Ishikawa (cell line): ENCODE measurements around the gene MBTPS1.

Source experiments
- EP300 ChIP-seq: IDR thresholded peaks from 2 replicates; pipeline ENCODE4 v1.6.1; 2012; ENCODE audit warnings: borderline replicate concordance
- FOXM1 ChIP-seq: IDR thresholded peaks from 2 replicates; pipeline ENCODE4 v1.6.1; 2012; ENCODE audit warnings: low read depth, borderline replicate concordance
- RAD21 ChIP-seq: IDR thresholded peaks from 2 replicates; pipeline ENCODE4 v1.6.1; 2012; ENCODE audit warnings: low read depth
- TAF1 ChIP-seq: IDR thresholded peaks from 2 replicates; pipeline ENCODE4 v1.6.1; 2012; ENCODE audit warnings: low read depth, mild to moderate bottlenecking
- TEAD4 ChIP-seq: IDR thresholded peaks from 2 replicates; pipeline ENCODE4 v1.6.1; 2012
- TF ChIP-seq, protein P1 (sequence below): IDR thresholded peaks from 2 replicates; pipeline ENCODE4 v1.6.1; 2012; ENCODE audit warnings: low read depth, mild to moderate bottlenecking
- TF ChIP-seq, protein P2 (sequence below): IDR thresholded peaks from 2 replicates; pipeline ENCODE4 v1.6.1; 2012
- TF ChIP-seq, protein P3 (sequence below): IDR thresholded peaks from 2 replicates; pipeline ENCODE4 v1.6.1; 2012

DNA sequence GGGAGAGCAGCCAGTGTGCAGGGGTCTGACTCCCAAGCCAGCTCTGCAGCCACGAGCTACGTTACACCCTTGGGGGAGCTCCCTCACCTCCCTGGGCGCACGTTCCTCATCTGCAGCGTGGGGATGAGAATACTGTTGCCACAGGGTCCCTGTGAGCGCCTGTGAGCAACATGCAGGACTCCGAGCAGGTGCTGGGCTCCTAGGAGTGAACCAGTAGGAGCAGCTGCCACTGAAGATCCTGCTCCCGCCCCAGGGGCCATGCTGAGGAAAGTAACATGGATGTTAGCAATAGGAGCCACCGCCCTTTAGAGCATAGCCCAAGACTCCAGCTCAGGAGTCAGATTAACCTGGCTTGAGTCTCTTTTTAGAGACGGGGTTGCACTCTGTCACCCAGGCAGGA lies 44.3 kb upstream of the MBTPS1 start:
- no peak for TF ChIP-seq TAF1
- TF ChIP-seq RAD21: no peak
- no peak for TF ChIP-seq FOXM1
- no peak for TF ChIP-seq EP300
- TF ChIP-seq TEAD4: no peak
- TF ChIP-seq, protein P1, sequence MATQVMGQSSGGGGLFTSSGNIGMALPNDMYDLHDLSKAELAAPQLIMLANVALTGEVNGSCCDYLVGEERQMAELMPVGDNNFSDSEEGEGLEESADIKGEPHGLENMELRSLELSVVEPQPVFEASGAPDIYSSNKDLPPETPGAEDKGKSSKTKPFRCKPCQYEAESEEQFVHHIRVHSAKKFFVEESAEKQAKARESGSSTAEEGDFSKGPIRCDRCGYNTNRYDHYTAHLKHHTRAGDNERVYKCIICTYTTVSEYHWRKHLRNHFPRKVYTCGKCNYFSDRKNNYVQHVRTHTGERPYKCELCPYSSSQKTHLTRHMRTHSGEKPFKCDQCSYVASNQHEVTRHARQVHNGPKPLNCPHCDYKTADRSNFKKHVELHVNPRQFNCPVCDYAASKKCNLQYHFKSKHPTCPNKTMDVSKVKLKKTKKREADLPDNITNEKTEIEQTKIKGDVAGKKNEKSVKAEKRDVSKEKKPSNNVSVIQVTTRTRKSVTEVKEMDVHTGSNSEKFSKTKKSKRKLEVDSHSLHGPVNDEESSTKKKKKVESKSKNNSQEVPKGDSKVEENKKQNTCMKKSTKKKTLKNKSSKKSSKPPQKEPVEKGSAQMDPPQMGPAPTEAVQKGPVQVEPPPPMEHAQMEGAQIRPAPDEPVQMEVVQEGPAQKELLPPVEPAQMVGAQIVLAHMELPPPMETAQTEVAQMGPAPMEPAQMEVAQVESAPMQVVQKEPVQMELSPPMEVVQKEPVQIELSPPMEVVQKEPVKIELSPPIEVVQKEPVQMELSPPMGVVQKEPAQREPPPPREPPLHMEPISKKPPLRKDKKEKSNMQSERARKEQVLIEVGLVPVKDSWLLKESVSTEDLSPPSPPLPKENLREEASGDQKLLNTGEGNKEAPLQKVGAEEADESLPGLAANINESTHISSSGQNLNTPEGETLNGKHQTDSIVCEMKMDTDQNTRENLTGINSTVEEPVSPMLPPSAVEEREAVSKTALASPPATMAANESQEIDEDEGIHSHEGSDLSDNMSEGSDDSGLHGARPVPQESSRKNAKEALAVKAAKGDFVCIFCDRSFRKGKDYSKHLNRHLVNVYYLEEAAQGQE: no peak
- TF ChIP-seq, protein P2, sequence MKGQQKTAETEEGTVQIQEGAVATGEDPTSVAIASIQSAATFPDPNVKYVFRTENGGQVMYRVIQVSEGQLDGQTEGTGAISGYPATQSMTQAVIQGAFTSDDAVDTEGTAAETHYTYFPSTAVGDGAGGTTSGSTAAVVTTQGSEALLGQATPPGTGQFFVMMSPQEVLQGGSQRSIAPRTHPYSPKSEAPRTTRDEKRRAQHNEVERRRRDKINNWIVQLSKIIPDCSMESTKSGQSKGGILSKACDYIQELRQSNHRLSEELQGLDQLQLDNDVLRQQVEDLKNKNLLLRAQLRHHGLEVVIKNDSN: no peak
- TF ChIP-seq, protein P3, sequence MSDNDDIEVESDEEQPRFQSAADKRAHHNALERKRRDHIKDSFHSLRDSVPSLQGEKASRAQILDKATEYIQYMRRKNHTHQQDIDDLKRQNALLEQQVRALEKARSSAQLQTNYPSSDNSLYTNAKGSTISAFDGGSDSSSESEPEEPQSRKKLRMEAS: no peak
